NCI-H526 treated with DMSO at 0.1 percent for 48 hours (cell line): ENCODE data around the gene CKMT1A.
"Not testable (repeated sequence)": the region's sequence is repeated elsewhere in the genome, so short reads cannot be mapped to it uniquely, and the experiment has no call there.

Experiments
- DNase-seq: peaks from one replicate; lab custom pipeline; 2025; lab: John Stamatoyannopoulos, UW

Gene CKMT1A

GRCh38 chr15:43693148-43694022 is at the start of gene CKMT1A:
Gene CKMT1A, plus strand, starts transcription at chr15:43693859. Its CDS starts 192 bp downstream, at chr15:43694051.
- DNase-seq, result not testable (repeated sequence)

- DNase-seq, result no peak
Measured at GRCh38 chr15:43648649-43649429, 44.8 kb upstream of the CKMT1A start, which contains the start of gene CATSPER2. Gene CATSPER2, minus strand, starts transcription at chr15:43648844. Its CDS starts 783 bp downstream, at chr15:43648061.

- DNase-seq, result not testable (repeated sequence)
Measured at GRCh38 chr15:43649430-43649926, 44.2 kb upstream of the CKMT1A start.

- DNase-seq, result not testable (repeated sequence)
Measured at GRCh38 chr15:43659727-43660126, 33.9 kb upstream of the CKMT1A start.

- DNase-seq, result not testable (repeated sequence)
Measured at GRCh38 chr15:43662293-43662692, 31.4 kb upstream of the CKMT1A start.

GRCh38 chr15:43663333-43663732 is 30.3 kb upstream of the CKMT1A start:
- not testable (repeated sequence) for DNase-seq

GRCh38 chr15:43666177-43666576 is 27.5 kb upstream of the CKMT1A start:
- DNase-seq, result not testable (repeated sequence)

GRCh38 chr15:43674175-43674574 is 19.5 kb upstream of the CKMT1A start:
- not testable (repeated sequence) for DNase-seq

GRCh38 chr15:43689604-43690301 is 3.9 kb upstream of the CKMT1A start:
- DNase-seq, result not testable (repeated sequence)

GRCh38 chr15:43692679-43693078 is 980 bp upstream of the CKMT1A start:
- DNase-seq, result not testable (repeated sequence)

GRCh38 chr15:43702174-43702573 is 8.5 kb downstream of the CKMT1A start:
- no peak for DNase-seq

GRCh38 chr15:43702701-43703424 is 9.2 kb downstream of the CKMT1A start:
- no peak for DNase-seq

GRCh38 chr15:43710431-43711131 is 16.9 kb downstream of the CKMT1A start:
- DNase-seq, result not testable (repeated sequence)

- DNase-seq, result no peak
Measured at GRCh38 chr15:43723151-43723550, 29.5 kb downstream of the CKMT1A start.

- DNase-seq, result not testable (repeated sequence)
Measured at GRCh38 chr15:43726306-43726705, 32.6 kb downstream of the CKMT1A start.

GRCh38 chr15:43728053-43728725 is 34.5 kb downstream of the CKMT1A start:
- not testable (repeated sequence) for DNase-seq

- no peak for DNase-seq
Measured at GRCh38 chr15:43735416-43735815, 41.8 kb downstream of the CKMT1A start.

- DNase-seq, result peak; percentile 64
Measured at GRCh38 chr15:43746245-43746902, 52.7 kb downstream of the CKMT1A start, which contains the start of gene PDIA3. Gene PDIA3, plus strand, starts transcription at chr15:43746438. Its CDS starts 102 bp downstream, at chr15:43746540.

GRCh38 chr15:43746903-43747309 is 53.2 kb downstream of the CKMT1A start:
- DNase-seq, result peak; percentile 23
